Gastrocnemius medialis (tissue), 4 donors: ENCODE results near the gene PXDN. TPM values are rescaled to one million over a fixed set of nuclear protein-coding genes. Genes with fewer than 3 reads are reported as not detected.

Experiments
- ATAC-seq, 2 donors: fragments of 150-250 bp; one replicate each; pipeline ENCODE4 v1.9.1; 2016
- DNase-seq, 2 donors: peaks; one replicate each; pipeline ENCODE4 v3.0.0-alpha.2; 2019
- H3K27ac ChIP-seq, 4 donors: fragments of 200-600 bp; sonication (generic); 1 replicate in 1 of 4; 2 replicates in 3 of 4; pipeline ENCODE4 v1.5.1; 2016 to 2018; ENCODE audit warnings: mild to moderate bottlenecking in 2 of 4, moderate library complexity in 1 of 4
- H3K27me3 ChIP-seq, 3 donors: fragments of 200-600 bp; sonication (generic) in 2 of 3; 1 replicate in 1 of 3; 2 replicates in 2 of 3; pipeline versions ENCODE4 v1.5.1 to v1.6.0; 2016 to 2019; ENCODE audit warnings: mild to moderate bottlenecking in 1 of 3, moderate library complexity in 1 of 3
- H3K36me3 ChIP-seq, 2 donors: fragments of 200-600 bp; sonication (generic) in 1 of 2; one replicate each; pipeline ENCODE4 v1.5.1; 2017 to 2018
- H3K4me1 ChIP-seq, 2 donors: fragments of 200-600 bp; sonication (generic) in 1 of 2; one replicate each; pipeline ENCODE4 v1.5.1; 2016 to 2017; ENCODE audit warnings: mild to moderate bottlenecking in 2 of 2
- H3K4me3 ChIP-seq, 4 donors: fragments of 200-600 bp; sonication (generic) in 3 of 4; 1 replicate in 1 of 4; 2 replicates in 3 of 4; pipeline ENCODE4 v1.5.1; 2016 to 2019; ENCODE audit warnings: mild to moderate bottlenecking in 2 of 4
- H3K9me3 ChIP-seq, 3 donors: fragments of 200-600 bp; sonication (generic) in 2 of 3; 1 replicate in 1 of 3; 2 replicates in 2 of 3; pipeline ENCODE4 v1.5.1; 2016 to 2019
- CTCF ChIP-seq, 5 experiments: fragments of 450-650 bp in 3 of 5; fragments of 200-600 bp in 2 of 5; sonication (generic) in 2 of 5; IDR thresholded peaks in 4 of 5; conservative IDR thresholded peaks in 1 of 5; 1 replicate in 4 of 5; 2 replicates in 1 of 5; pipeline ENCODE4 v1.5.1; 2016 to 2019; ENCODE audit warnings: antibody characterized with exemption in 5 of 5, mild to moderate bottlenecking in 3 of 5, moderate library complexity in 3 of 5
- POLR2A ChIP-seq, 2 donors: fragments of 450-650 bp; IDR thresholded peaks; one replicate each; pipeline ENCODE4 v1.6.1; 2017; ENCODE audit warnings: antibody characterized with exemption in 2 of 2, mild to moderate bottlenecking in 2 of 2, moderate library complexity in 2 of 2
- in situ Hi-C, 4 donors: fragments of 200-750 bp; cut with MboI; loops; one replicate each; pipeline versions ENCODE4 v1.15.0 to v1.8.0; 2017; ENCODE audit warnings: low sequenced_read_pairs in 4 of 4
- intact Hi-C: fragments of 100-400 bp; cut with DNase I; formaldehyde crosslinking; loops from one replicate; pipeline ENCODE4 v1.15.1; 2023; ENCODE audit warnings: low total_unique reads
- total RNA-seq, 4 donors: library from RNA; depleted of rRNA; stranded (reverse); fragments of >200 nt; gene quantifications; one replicate each; pipeline versions ENCODE4 v1.1.0 to v1.2.3, GENCODE V29; 2016

The PXDN gene
- total RNA-seq, 4 donors from 2014 or later: 7.8 to 13.4 (median 10.3) TPM

GRCh38 chr2:1675633-1676032 lies 68.7 kb downstream of the PXDN start:
- peak in 1 of 5 experiments; percentile 8 for TF ChIP-seq CTCF (IDR thresholded peaks at IDR 0.05 in 4 of 5, conservative IDR thresholded peaks at IDR 0.05 in 1 of 5)
- no peak for TF ChIP-seq POLR2A (IDR thresholded peaks at IDR 0.05)
- ATAC-seq (peak; percentile 68 to 71), DNase-seq (peak in 1 of 2 donors; percentile 56)
- intact Hi-C loops: no loop called here
- H3K4me1 ChIP-seq: no peaks in the 10 kb centered on the region
- no peaks in the 10 kb centered on the region for H3K9me3 ChIP-seq
- in situ Hi-C loops: no loop called here
- H3K27me3 ChIP-seq: no peaks in the 10 kb centered on the region
- no peak overlapping the region for H3K4me3 ChIP-seq
- H3K27ac ChIP-seq: peak overlapping the region in 1 of 4 donors; percentile 34
- H3K36me3 ChIP-seq: no peaks in the 10 kb centered on the region

- Histone ChIP-seq H3K4me3 (no peak overlapping the region), H3K4me1 (no peaks in the 10 kb centered on the region), H3K36me3 (no peaks in the 10 kb centered on the region), H3K27me3 (no peaks in the 10 kb centered on the region), H3K27ac (no peak overlapping the region), H3K9me3 (no peaks in the 10 kb centered on the region)
- in situ Hi-C loops: no loop called here
- ATAC-seq (no peak), DNase-seq (no peak)
- no peak for TF ChIP-seq POLR2A (IDR thresholded peaks at IDR 0.05)
- no peak for TF ChIP-seq CTCF (IDR thresholded peaks at IDR 0.05 in 4 of 5, conservative IDR thresholded peaks at IDR 0.05 in 1 of 5)
- intact Hi-C loops: no loop called here
Measured at GRCh38 chr2:1674766-1675397, 69.4 kb downstream of the PXDN start.

- in situ Hi-C loops: no loop called here
- H3K27ac ChIP-seq: no peak overlapping the region
- ATAC-seq: no peak
- no peak for DNase-seq
- no peaks in the 10 kb centered on the region for H3K36me3 ChIP-seq
- no peak overlapping the region for H3K4me3 ChIP-seq
- no peaks in the 10 kb centered on the region for H3K27me3 ChIP-seq
- no peaks in the 10 kb centered on the region for H3K9me3 ChIP-seq
- TF ChIP-seq POLR2A (IDR thresholded peaks at IDR 0.05) (no peak), CTCF (IDR thresholded peaks at IDR 0.05 in 4 of 5, conservative IDR thresholded peaks at IDR 0.05 in 1 of 5) (no peak)
- intact Hi-C loops: no loop called here
- no peaks in the 10 kb centered on the region for H3K4me1 ChIP-seq
Measured at GRCh38 chr2:1674276-1674675, 70.0 kb downstream of the PXDN start.

GRCh38 chr2:1673160-1673944 lies 71.0 kb downstream of the PXDN start:
- H3K27me3 ChIP-seq: no peaks in the 10 kb centered on the region
- H3K27ac ChIP-seq: no peak overlapping the region
- H3K4me1 ChIP-seq: no peaks in the 10 kb centered on the region
- in situ Hi-C loops: no loop called here
- DNase-seq (no peak), ATAC-seq (no peak)
- TF ChIP-seq POLR2A (IDR thresholded peaks at IDR 0.05): no peak
- TF ChIP-seq CTCF (IDR thresholded peaks at IDR 0.05 in 4 of 5, conservative IDR thresholded peaks at IDR 0.05 in 1 of 5): no peak
- H3K4me3 ChIP-seq: no peak overlapping the region
- no peaks in the 10 kb centered on the region for H3K9me3 ChIP-seq
- intact Hi-C loops: no loop called here
- no peaks in the 10 kb centered on the region for H3K36me3 ChIP-seq
